Smooth muscle cell (in vitro differentiated cells): ENCODE data around the gene DDO. TPM values are rescaled to one million over a fixed set of nuclear protein-coding genes. Genes with fewer than 3 reads are reported as not detected.

Experiments used
- DNase-seq: peaks from one replicate; lab custom pipeline; 2025; ENCODE audit not compliant: unreplicated experiment; lab: John Stamatoyannopoulos, UW
- H2AFZ ChIP-seq: fragments of 200-600 bp; sonication (generic); 2 replicates; pipeline ENCODE4 v1.6.0; 2016; ENCODE audit warnings: antibody characterized with exemption, low read depth, mild to moderate bottlenecking
- H3F3A ChIP-seq: fragments of 200-600 bp; sonication (generic); 2 replicates; pipeline ENCODE4 v1.6.0; 2017; ENCODE audit warnings: antibody characterized with exemption, low read depth
- H3K27ac ChIP-seq: fragments of 200-600 bp; sonication (generic); 2 replicates; pipeline ENCODE4 v1.5.1; 2016; ENCODE audit warnings: low read depth, mild to moderate bottlenecking
- H3K27me3 ChIP-seq: fragments of 200-600 bp; sonication (generic); 2 replicates; pipeline ENCODE4 v1.6.1; 2016; ENCODE audit warnings: low read depth, mild to moderate bottlenecking
- H3K36me3 ChIP-seq: fragments of 200-600 bp; sonication (generic); 2 replicates; pipeline ENCODE4 v1.5.1; 2016; ENCODE audit warnings: low read depth
- H3K4me1 ChIP-seq: fragments of 200-600 bp; sonication (generic); 2 replicates; pipeline ENCODE4 v1.5.1; 2016; ENCODE audit warnings: low read depth
- H3K4me2 ChIP-seq: fragments of 200-600 bp; sonication (generic); 2 replicates; pipeline ENCODE4 v1.6.0; 2016; ENCODE audit warnings: mild to moderate bottlenecking
- H3K4me3 ChIP-seq: fragments of 200-600 bp; sonication (generic); 2 replicates; pipeline ENCODE4 v1.5.1; 2016; ENCODE audit warnings: mild to moderate bottlenecking
- H3K79me2 ChIP-seq: fragments of 200-600 bp; sonication (generic); 2 replicates; pipeline ENCODE4 v1.6.0; 2016; ENCODE audit warnings: low read depth, mild to moderate bottlenecking
- H3K9ac ChIP-seq: fragments of 200-600 bp; sonication (generic); 2 replicates; pipeline ENCODE4 v1.6.0; 2016; ENCODE audit warnings: low read depth
- H3K9me3 ChIP-seq: fragments of 200-600 bp; sonication (generic); replicated peaks from 2 replicates; pipeline ENCODE4 v1.5.1; 2016; ENCODE audit warnings: low read depth
- H4K20me1 ChIP-seq: fragments of 200-600 bp; sonication (generic); 2 replicates; pipeline ENCODE4 v1.6.0; 2016; ENCODE audit warnings: low read depth
- WGBS: methylation state at CpG from one replicate; pipeline ENCODE4 v1.1.7; 2016; ENCODE audit warnings: low lambda C conversion rate; 5-methylcytosine and 5-hydroxymethylcytosine counted together
- polyA plus RNA-seq: library from polyadenylated mRNA; unstranded; fragments of >200 nt; fragmentation: Nextera tagmentation; extraction: Ambion mirVana; gene quantifications from 2 replicates; pipeline ENCODE4 v1.2.1, GENCODE V29; 2016
- total RNA-seq: library from RNA; depleted of rRNA; stranded (reverse); fragments of >200 nt; gene quantifications from 2 replicates; pipeline ENCODE4 v1.2.3, GENCODE V29; 2014
- TF ChIP-seq, protein P1 (sequence below): fragments of 200-600 bp; sonication (generic); IDR thresholded peaks from 2 replicates; pipeline ENCODE4 v1.5.1; 2017; ENCODE audit warnings: borderline replicate concordance, mild to moderate bottlenecking, antibody characterized with exemption; ENCODE audit not compliant: insufficient read depth, poor library complexity, severe bottlenecking

DDO gene
- total and polyA plus RNA-seq, 2 experiments from 2014 or later, result not detected

DNA sequence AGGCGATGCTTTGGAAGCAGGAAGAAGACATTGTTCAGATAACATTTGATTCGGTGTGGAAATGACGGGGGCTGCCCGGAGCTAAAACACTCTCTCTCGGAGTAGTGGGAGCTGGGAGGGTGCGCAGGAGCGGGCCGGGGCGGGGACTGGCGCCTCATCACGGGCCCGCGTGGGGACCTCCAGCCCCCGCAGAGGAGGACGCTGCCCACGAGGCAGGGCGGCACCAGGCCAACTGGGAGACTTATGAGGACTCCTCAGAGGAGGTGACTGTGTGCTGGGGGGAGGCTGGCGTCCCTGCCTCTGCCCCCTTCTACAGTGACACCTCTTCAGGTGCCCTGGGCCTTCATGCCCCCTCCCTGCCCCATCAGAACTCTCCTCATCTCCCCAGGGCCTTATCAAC lies 15.2 kb downstream of the DDO start:
- 98% methylated on average over 18 of the region's 18 CpGs for WGBS
- Histone ChIP-seq H3K9me3 (no peaks in the 10 kb centered on the region), H3K36me3 (no peaks in the 10 kb centered on the region), H2AFZ (no peak overlapping the region), H3K27ac (no peak overlapping the region), H3K79me2 (no peaks in the 10 kb centered on the region), H3K9ac (no peak overlapping the region), H3K4me1 (no peaks in the 10 kb centered on the region), H3K4me2 (no peak overlapping the region), H3K27me3 (no peaks in the 10 kb centered on the region), H3K4me3 (no peak overlapping the region), H3F3A (no peaks in the 10 kb centered on the region), H4K20me1 (no peaks in the 10 kb centered on the region)
- DNase-seq, result no peak
- TF ChIP-seq, protein P1, sequence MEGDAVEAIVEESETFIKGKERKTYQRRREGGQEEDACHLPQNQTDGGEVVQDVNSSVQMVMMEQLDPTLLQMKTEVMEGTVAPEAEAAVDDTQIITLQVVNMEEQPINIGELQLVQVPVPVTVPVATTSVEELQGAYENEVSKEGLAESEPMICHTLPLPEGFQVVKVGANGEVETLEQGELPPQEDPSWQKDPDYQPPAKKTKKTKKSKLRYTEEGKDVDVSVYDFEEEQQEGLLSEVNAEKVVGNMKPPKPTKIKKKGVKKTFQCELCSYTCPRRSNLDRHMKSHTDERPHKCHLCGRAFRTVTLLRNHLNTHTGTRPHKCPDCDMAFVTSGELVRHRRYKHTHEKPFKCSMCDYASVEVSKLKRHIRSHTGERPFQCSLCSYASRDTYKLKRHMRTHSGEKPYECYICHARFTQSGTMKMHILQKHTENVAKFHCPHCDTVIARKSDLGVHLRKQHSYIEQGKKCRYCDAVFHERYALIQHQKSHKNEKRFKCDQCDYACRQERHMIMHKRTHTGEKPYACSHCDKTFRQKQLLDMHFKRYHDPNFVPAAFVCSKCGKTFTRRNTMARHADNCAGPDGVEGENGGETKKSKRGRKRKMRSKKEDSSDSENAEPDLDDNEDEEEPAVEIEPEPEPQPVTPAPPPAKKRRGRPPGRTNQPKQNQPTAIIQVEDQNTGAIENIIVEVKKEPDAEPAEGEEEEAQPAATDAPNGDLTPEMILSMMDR, result no peak

DNA sequence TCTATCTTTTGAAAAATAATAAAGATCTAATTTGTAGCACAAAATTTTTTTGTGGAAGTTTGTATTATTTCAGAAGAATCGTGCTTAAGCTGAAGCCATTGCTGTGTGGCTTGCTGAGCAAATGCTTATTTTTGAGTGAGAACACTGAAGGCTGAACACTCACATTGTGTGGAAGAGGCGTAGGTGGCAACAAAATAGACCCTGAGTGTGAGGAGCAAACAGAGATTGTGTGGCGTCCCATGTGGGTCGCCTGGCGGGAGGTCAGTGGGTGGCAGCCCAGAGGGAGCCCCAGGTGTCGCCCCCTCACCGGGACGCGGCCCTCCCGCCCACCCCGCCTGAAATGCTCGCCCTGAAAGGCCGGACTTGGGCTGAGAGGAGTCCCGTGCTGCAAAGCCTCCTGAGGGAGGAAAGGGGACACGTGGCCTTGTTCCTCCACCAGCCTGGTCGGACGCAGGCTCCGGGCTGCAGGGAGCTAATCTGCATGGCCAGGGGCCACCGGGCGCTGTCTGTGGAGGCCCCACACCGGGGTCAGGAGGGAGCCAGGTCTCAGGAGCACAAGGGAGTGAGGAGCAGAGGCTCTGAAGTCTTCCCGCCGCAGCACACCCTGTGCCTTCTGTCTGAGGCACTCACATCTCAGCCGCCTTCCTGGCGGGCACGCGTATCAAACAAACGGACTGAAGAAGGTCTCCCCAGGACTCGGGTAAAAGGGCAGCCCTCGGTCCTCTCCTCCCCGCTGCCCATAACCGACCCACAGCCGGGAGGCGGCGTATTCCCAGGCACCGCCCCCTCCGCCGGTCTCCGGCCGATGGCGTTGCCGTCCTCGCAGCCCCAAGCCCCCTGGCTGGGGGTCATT lies 15.9 kb downstream of the DDO start:
- TF ChIP-seq, protein P1, result no peak
- DNase-seq, result no peak
- Histone ChIP-seq H3K36me3 (no peaks in the 10 kb centered on the region), H3K4me1 (no peaks in the 10 kb centered on the region), H3F3A (no peaks in the 10 kb centered on the region), H3K9me3 (no peaks in the 10 kb centered on the region), H3K4me3 (no peak overlapping the region), H3K4me2 (no peak overlapping the region), H3K27ac (no peak overlapping the region), H2AFZ (no peak overlapping the region), H3K9ac (no peak overlapping the region), H3K27me3 (no peaks in the 10 kb centered on the region), H4K20me1 (no peaks in the 10 kb centered on the region), H3K79me2 (no peaks in the 10 kb centered on the region)
- WGBS, result 94% methylated on average over 33 of the region's 43 CpGs

DNA sequence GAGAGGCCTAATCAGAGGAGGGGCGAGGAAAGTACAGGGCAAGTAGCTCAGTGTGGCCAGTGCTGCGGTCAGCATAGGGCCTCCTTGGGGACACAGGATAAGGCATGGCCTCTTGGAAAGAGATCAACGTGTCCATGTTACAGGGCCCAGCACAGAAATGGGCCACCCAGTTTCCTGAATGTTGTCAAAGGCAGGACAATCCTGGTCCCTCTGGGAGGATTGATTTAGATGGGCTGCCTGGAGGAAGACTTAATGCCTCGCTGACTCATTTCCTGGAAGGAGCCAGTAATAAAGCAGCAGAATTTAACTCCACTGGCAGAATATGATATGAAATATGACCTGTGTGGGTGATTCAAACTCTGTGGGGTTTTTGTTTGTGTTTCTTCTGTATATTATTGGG lies 16.6 kb downstream of the DDO start:
- Histone ChIP-seq H3F3A (no peaks in the 10 kb centered on the region), H3K4me3 (no peak overlapping the region), H3K9ac (no peak overlapping the region), H2AFZ (peak overlapping the region; percentile 2), H3K4me2 (no peak overlapping the region), H3K36me3 (no peaks in the 10 kb centered on the region), H3K4me1 (no peaks in the 10 kb centered on the region), H3K27me3 (no peaks in the 10 kb centered on the region), H3K27ac (no peak overlapping the region), H4K20me1 (no peaks in the 10 kb centered on the region), H3K9me3 (no peaks in the 10 kb centered on the region), H3K79me2 (no peaks in the 10 kb centered on the region)
- 70% methylated on average over 4 of the region's 4 CpGs for WGBS
- DNase-seq, result no peak
- TF ChIP-seq, protein P1, result no peak

DNA sequence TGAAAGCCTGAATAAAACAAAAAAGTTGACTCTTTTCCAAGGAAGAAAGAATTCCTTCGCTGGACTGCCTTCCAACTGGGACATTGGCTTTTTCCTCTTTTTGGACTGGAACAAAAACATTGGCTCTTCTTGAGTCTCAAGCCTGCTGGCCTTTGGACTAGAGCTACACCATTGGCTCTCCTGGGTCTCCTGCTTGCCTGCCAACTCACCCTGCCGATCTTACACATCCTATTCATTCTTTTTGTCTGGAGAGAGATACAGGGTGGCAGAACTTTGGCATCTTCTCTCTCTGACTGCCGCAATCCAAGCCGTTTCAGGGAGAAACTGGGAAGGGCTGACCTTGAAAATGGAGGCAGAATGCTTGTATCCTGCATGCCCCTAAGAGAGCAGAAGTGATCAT lies 20.2 kb downstream of the DDO start:
- no peaks in the 10 kb centered on the region for H3K36me3 ChIP-seq
- H2AFZ ChIP-seq, result no peak overlapping the region
- no peaks in the 10 kb centered on the region for H3F3A ChIP-seq
- DNase-seq, result no peak
- H3K4me1 ChIP-seq, result no peaks in the 10 kb centered on the region
- WGBS, result 98% methylated on average over 4 of the region's 4 CpGs
- no peak overlapping the region for H3K9ac ChIP-seq
- H3K79me2 ChIP-seq, result no peaks in the 10 kb centered on the region
- H3K27me3 ChIP-seq, result no peaks in the 10 kb centered on the region
- H4K20me1 ChIP-seq, result no peaks in the 10 kb centered on the region
- no peak overlapping the region for H3K27ac ChIP-seq
- H3K9me3 ChIP-seq, result no peaks in the 10 kb centered on the region
- no peak overlapping the region for H3K4me3 ChIP-seq
- TF ChIP-seq, protein P1, result no peak
- H3K4me2 ChIP-seq, result no peak overlapping the region
